K562 (cell line): Measurements from ENCODE around the gene HLA-F. TPM values are rescaled to one million over a fixed set of nuclear protein-coding genes. Genes with fewer than 3 reads are reported as not detected.

Experiments
- ATAC-seq: fragments of 200-7000 bp; cut with Tn5 transposase; 3 replicates; pipeline ENCODE4 v1.9.1; 2020; ENCODE audit warnings: moderate library complexity
- BruUV-seq: library from RNA; stranded (reverse); fragments of 400-500 nt; replicated peaks from 2 replicates; lab custom pipeline; 2021; lab: Mats Ljungman, UMichigan
- CTCF ChIA-PET: fragments of 300-600 bp; formaldehyde crosslinking; extraction: SDS; loops from one replicate; lab custom pipeline; 2021; ENCODE audit warnings: low intra/inter-chr PET ratio; lab: Yijun Ruan, JAX
- POLR2A ChIA-PET: fragments of 300-600, 350-650 bp; sonication (Branson Sonifier 250); formaldehyde crosslinking; extraction: SDS; loops from one replicate; lab custom pipeline; 2021; ENCODE audit warnings: antibody characterized with exemption, inconsistent platforms; lab: Yijun Ruan, JAX
- DNase-seq, 4 experiments: peaks; one replicate each; pipeline versions ENCODE4 v3.0.0 to v3.0.0-alpha.2; 2011 to 2018; ENCODE audit warnings: low spot score in 3 of 4, mixed read lengths in 3 of 4; ENCODE audit errors: extremely low read depth in 1 of 4
- FAIRE-seq: peaks from 2 replicates; lab custom pipeline; 2011; peaks lifted over from hg19 to GRCh38; lab: Jason Lieb, UNC
- H2AFZ ChIP-seq: 2 replicates; pipeline ENCODE4 v1.6.0; 2011; ENCODE audit warnings: low read depth, low read length, control low read depth, inconsistent platforms
- H3K27ac ChIP-seq: fragments of 200-600 bp; 3 replicates; pipeline ENCODE4 v1.8.0; 2011; ENCODE audit warnings: low read depth, mild to moderate bottlenecking, control low read depth, inconsistent platforms, low read length, moderate library complexity, mixed read lengths; ENCODE audit errors: extremely low read depth
- H3K27me3 ChIP-seq, 2 experiments: fragments of 300-600 bp in 1 of 2; 2 replicates in 1 of 2; 3 replicates in 1 of 2; pipeline versions ENCODE4 v1.6.0 to v1.8.0; 2011; ENCODE audit warnings: inconsistent platforms in 2 of 2, low read length in 2 of 2, mild to moderate bottlenecking in 1 of 2, mixed read lengths in 1 of 2, moderate library complexity in 1 of 2; ENCODE audit not compliant: control insufficient read depth in 2 of 2, insufficient read depth in 2 of 2
- H3K36me3 ChIP-seq: fragments of 300-600 bp; 3 replicates; pipeline ENCODE4 v1.8.0; 2011; ENCODE audit warnings: mild to moderate bottlenecking, low read length, inconsistent platforms; ENCODE audit not compliant: control insufficient read depth, insufficient read depth
- H3K4me1 ChIP-seq, 2 experiments: fragments of 200-600 bp in 1 of 2; replicated peaks in 1 of 2; 2 replicates in 1 of 2; 3 replicates in 1 of 2; pipeline versions ENCODE4 v1.5.1 to v1.8.0; 2011; ENCODE audit warnings: inconsistent platforms in 2 of 2, low read length in 2 of 2, mild to moderate bottlenecking in 1 of 2, mixed read lengths in 1 of 2, moderate library complexity in 1 of 2; ENCODE audit not compliant: control insufficient read depth in 2 of 2, insufficient read depth in 2 of 2
- H3K4me2 ChIP-seq: 2 replicates; pipeline ENCODE4 v1.6.1; 2011; ENCODE audit warnings: low read length, control low read depth, inconsistent platforms, mixed read lengths; ENCODE audit not compliant: insufficient read depth
- H3K4me3 ChIP-seq: fragments of 200-600 bp; sonication (generic), shearing (Covaris generic); 2 replicates; pipeline ENCODE4 v1.5.1; 2016; ENCODE audit warnings: control low read depth, inconsistent platforms
- H3K79me2 ChIP-seq: fragments of 200-600 bp; 3 replicates; pipeline ENCODE4 v1.8.0; 2011; ENCODE audit warnings: low read length, inconsistent platforms; ENCODE audit not compliant: control insufficient read depth, insufficient read depth
- H3K9ac ChIP-seq, 2 experiments: 2 replicates each; pipeline versions ENCODE4 v1.6.0 to v1.6.1; 2011; ENCODE audit warnings: low read depth in 2 of 2, low read length in 2 of 2, control low read depth in 1 of 2, inconsistent platforms in 1 of 2, mild to moderate bottlenecking in 1 of 2, mixed read lengths in 1 of 2; ENCODE audit not compliant: insufficient read depth in 1 of 2
- H3K9me1 ChIP-seq: one replicate; pipeline ENCODE4 v1.6.0; 2011; ENCODE audit warnings: inconsistent platforms, mild to moderate bottlenecking, low read length, moderate library complexity; ENCODE audit not compliant: control insufficient read depth, insufficient read depth
- H3K9me3 ChIP-seq: replicated peaks from 2 replicates; pipeline ENCODE4 v1.5.1; 2011; ENCODE audit warnings: low read depth, low read length, inconsistent platforms; ENCODE audit not compliant: control insufficient read depth, insufficient read depth
- H4K20me1 ChIP-seq: replicated peaks from 2 replicates; pipeline ENCODE4 v1.6.1; 2011; ENCODE audit warnings: low read length, inconsistent platforms, mixed read lengths; ENCODE audit not compliant: control insufficient read depth, insufficient read depth
- CEBPB ChIP-seq: fragments of 450-650 bp; IDR thresholded peaks from 2 replicates; pipeline ENCODE4 v1.6.1; 2016; ENCODE audit warnings: missing genetic modification characterization, missing compliant biosample characterization
- MNT ChIP-seq, 2 experiments: fragments of 450-650 bp; conservative IDR thresholded peaks; 2 replicates each; pipeline ENCODE4 v1.6.1; 2017; ENCODE audit warnings: mild to moderate bottlenecking in 2 of 2, moderate library complexity in 2 of 2
- PTTG1 ChIP-seq: fragments of 450-650 bp; IDR thresholded peaks from 2 replicates; pipeline ENCODE4 v1.6.1; 2016; ENCODE audit warnings: low read depth, mild to moderate bottlenecking, missing genetic modification characterization, missing compliant biosample characterization
- RBM25 ChIP-seq: fragments of 200-400 bp; formaldehyde crosslinking; IDR thresholded peaks from 2 replicates; pipeline ENCODE4 v1.6.1; 2018; ENCODE audit warnings: low read length, low read depth, moderate library complexity; ENCODE audit not compliant: severe bottlenecking
- TCF7 ChIP-seq: sonication (generic); IDR thresholded peaks from 2 replicates; pipeline ENCODE4 v1.6.1; 2016; ENCODE audit warnings: antibody characterized with exemption, borderline replicate concordance
- WGBS: fragments of 100-300 bp; shearing (Covaris generic); methylation state at CpG from one replicate; pipeline ENCODE4 v1.1.6; 2016; ENCODE audit warnings: low coverage, mixed read lengths; ENCODE audit not compliant: insufficient coverage; ENCODE audit errors: missing lambda C conversion rate; 5-methylcytosine and 5-hydroxymethylcytosine counted together
- in situ Hi-C: fragments of 300-500 bp; cut with MboI; formaldehyde crosslinking; loops from 4 replicates; pipeline ENCODE4 v1.15.0; 2018; ENCODE audit warnings: inconsistent platforms, mixed read lengths
- intact Hi-C: fragments of 100-400 bp; cut with micrococcal nuclease; formaldehyde crosslinking; loops from 2 replicates; pipeline ENCODE4 v1.14.2; 2022
- polyA plus RNA-seq, 8 experiments: library from polyadenylated mRNA; depleted of rRNA in 4 of 8; stranded (reverse) in 5 of 8; unstranded in 3 of 8; fragments of >200 nt; fragmentation: Nextera tagmentation in 2 of 8; fragmentation: Illumina TruSeq in 1 of 8; extraction: Ambion mirVana in 2 of 8; extraction: Trizol in 1 of 8; gene quantifications; 2 replicates each; pipeline versions ENCODE4 v1.2.1 to v1.2.3, GENCODE V29; 2011 to 2014; ENCODE audit warnings: inconsistent platforms in 1 of 8, missing spikeins in 1 of 8
- total RNA-seq, 7 experiments: library from RNA; depleted of rRNA in 6 of 7; stranded (reverse); fragments of >200 nt in 6 of 7; fragmentation: Illumina TruSeq in 2 of 7; extraction: Trizol in 2 of 7; gene quantifications; 2 replicates each; pipeline versions ENCODE4 v1.2.1 to v1.2.3, GENCODE V29; 2011 to 2021; ENCODE audit warnings: low replicate concordance in 1 of 7

Gene HLA-F
- total and polyA plus RNA-seq, 9 of the 15 experiments (the other 6 are each of a cell fraction or from before 2014, with no cell fraction given), result 0.40 to 0.76 (median 0.46) TPM; not detected in 6

DNA sequence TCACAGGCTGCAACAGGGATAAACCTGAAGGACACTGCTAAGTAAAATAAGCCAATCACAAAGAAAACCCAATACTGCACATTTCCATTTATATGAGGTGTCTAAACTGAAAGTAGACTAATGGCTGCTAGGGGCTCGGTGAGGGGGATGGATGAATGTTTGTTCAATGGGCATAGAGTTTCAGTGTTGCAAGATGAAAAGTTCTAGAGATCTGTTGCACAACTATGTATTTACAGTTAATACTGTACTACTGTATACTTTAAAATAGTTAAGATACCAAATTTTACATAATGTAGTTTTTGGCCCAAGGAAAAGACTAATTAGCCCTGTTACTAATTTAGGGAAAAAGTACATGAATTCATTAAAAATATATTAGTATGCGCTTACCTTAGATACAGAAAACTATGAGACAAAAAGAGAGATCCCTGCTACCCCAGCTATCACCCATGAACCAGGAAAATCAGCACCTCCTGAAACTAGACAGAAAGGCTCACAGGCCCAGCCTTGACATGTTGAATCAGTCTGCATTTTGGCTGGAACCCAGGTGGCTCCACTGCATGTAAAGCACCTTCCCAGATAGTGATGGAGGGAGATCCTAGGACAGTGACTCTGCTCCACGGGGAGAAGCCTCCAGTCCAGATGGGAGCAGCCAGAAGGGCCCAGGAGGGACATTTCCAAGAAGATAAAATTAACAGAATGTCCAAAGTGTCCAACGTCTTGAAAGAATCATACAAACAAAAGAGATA is 16.1 kb downstream of the HLA-F start:
- Histone ChIP-seq H4K20me1 (peaks cover 2% of the 10 kb centered on the region), H3K79me2 (no peaks in the 10 kb centered on the region), H3K9me3 (no peaks in the 10 kb centered on the region; the same call in 1 of the 2 replicates), H3K9ac (no peak overlapping the region), H3K4me2 (no peak overlapping the region), H2AFZ (no peak overlapping the region), H3K4me3 (no peak overlapping the region), H3K4me1 (no peaks in the 10 kb centered on the region), H3K27ac (no peak overlapping the region), H3K27me3 (no peaks in the 10 kb centered on the region), H3K36me3 (no peaks in the 10 kb centered on the region), H3K9me1 (no peaks in the 10 kb centered on the region)
- TF ChIP-seq CEBPB (tag) (0 out of 2 replicates have a peak, but pooled peaks have one; percentile 19), RBM25 (no peak)
- ATAC-seq (no peak), DNase-seq (no peak), FAIRE-seq (no peak)
- intact Hi-C loops (loop anchor here (10.0 kb wide), 1 partner anchor 275 kb away; no protein-coding TSS in a partner anchor), in situ Hi-C loops (loop anchor here (10.0 to 25.0 kb wide), 2 partner anchors 98 to 265 kb away; partner anchors contain the start of gene HLA-G)
- CTCF ChIA-PET, result interaction anchor here (0.9 to 1.8 kb wide), 3 partner anchors 13 to 96 kb away, joined by 4 to 18 read pairs (median 7); no protein-coding TSS in a partner anchor
- 11% methylated on average over 4 of the region's 4 CpGs for WGBS
- POLR2A ChIA-PET, result interaction anchor here (1.1 kb wide), 1 partner anchor 9 kb away, joined by 3 read pairs; no protein-coding TSS in a partner anchor
- no TSS peak for BruUV-seq

DNA sequence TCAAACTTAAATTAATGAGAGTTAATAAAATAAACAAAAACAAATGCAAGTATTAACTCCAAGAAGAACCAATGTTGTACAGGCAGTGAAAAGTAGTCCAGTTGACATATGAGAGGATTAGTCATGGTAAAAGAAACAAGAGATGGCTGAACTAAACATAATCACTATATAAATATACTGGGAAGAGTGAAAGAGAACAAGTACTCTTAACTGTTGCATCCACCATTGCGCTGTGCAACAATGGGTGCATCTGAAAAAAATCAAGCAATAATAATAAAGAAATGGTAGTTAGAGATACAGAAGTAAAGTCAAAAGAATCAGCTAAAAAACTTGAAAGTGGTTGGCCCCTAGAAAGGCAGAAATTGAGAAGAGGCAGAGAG is 16.6 kb downstream of the HLA-F start:
- in situ Hi-C loops, result loop anchor here (10.0 to 25.0 kb wide), 2 partner anchors 97 to 265 kb away; partner anchors contain the start of gene HLA-G

More for the DNA sequence above, 16.6 kb downstream of the HLA-F start:
- no TSS peak for BruUV-seq
- Histone ChIP-seq H3K36me3 (no peaks in the 10 kb centered on the region), H4K20me1 (peaks cover 6% of the 10 kb centered on the region), H3K9me1 (no peaks in the 10 kb centered on the region), H3K9ac (no peak overlapping the region), H3K27me3 (no peaks in the 10 kb centered on the region), H3K79me2 (no peaks in the 10 kb centered on the region), H3K4me2 (no peak overlapping the region), H3K9me3 (no peaks in the 10 kb centered on the region), H3K4me1 (no peaks in the 10 kb centered on the region), H3K4me3 (no peak overlapping the region), H2AFZ (no peak overlapping the region), H3K27ac (no peak overlapping the region)
- no peak for FAIRE-seq
- ATAC-seq, result no peak
- DNase-seq, result no peak
- POLR2A ChIA-PET, result no interaction called here
- CTCF ChIA-PET, result interaction anchor here (0.9 to 1.0 kb wide), 2 partner anchors 13 to 94 kb away, joined by 4 read pairs; no protein-coding TSS in a partner anchor
- 6% methylated on average over 1 of the region's 1 CpG for WGBS
- intact Hi-C loops, result loop anchor here (10.0 kb wide), 1 partner anchor 275 kb away; no protein-coding TSS in a partner anchor
- TF ChIP-seq MNT (conservative IDR thresholded peaks at IDR 0.05) (no peak), PTTG1 (no peak), TCF7 (no peak)
